Tibial artery (tissue), 4 donors: ENCODE measurements around the gene CLDN18.

Experiments used
- DNase-seq, 2 donors: peaks; one replicate each; pipeline ENCODE4 v3.0.0-alpha.2; 2019
- H3K27ac ChIP-seq, 2 donors: fragments of 200-600 bp; sonication (generic) in 1 of 2; 1 replicate in 1 of 2; 2 replicates in 1 of 2; pipeline ENCODE4 v1.5.1; 2018 to 2019; ENCODE audit warnings: mild to moderate bottlenecking in 1 of 2
- H3K27me3 ChIP-seq, 2 donors: fragments of 200-600 bp; sonication (generic) in 1 of 2; one replicate each; pipeline versions ENCODE4 v1.5.1 to v1.6.0; 2016 to 2019
- H3K36me3 ChIP-seq, 3 donors: fragments of 200-600 bp; sonication (generic) in 2 of 3; one replicate each; pipeline ENCODE4 v1.5.1; 2016 to 2019; ENCODE audit warnings: mild to moderate bottlenecking in 2 of 3
- H3K4me1 ChIP-seq, 4 donors: fragments of 200-600 bp; sonication (generic) in 2 of 4; 1 replicate in 3 of 4; 2 replicates in 1 of 4; pipeline ENCODE4 v1.5.1; 2016 to 2019
- H3K4me3 ChIP-seq, 2 donors: fragments of 200-600 bp; sonication (generic) in 1 of 2; 1 replicate in 1 of 2; 2 replicates in 1 of 2; pipeline ENCODE4 v1.5.1; 2018 to 2019; ENCODE audit warnings: mild to moderate bottlenecking in 2 of 2
- H3K9me3 ChIP-seq, 3 donors: fragments of 200-600 bp; sonication (generic) in 1 of 3; one replicate each; pipeline ENCODE4 v1.5.1; 2016 to 2019
- intact Hi-C: fragments of 100-400 bp; cut with DNase I; formaldehyde crosslinking; loops from one replicate; pipeline ENCODE4 v1.15.0; 2023; ENCODE audit warnings: low total_unique reads
- TF ChIP-seq, protein P1 (sequence below), 2 experiments: fragments of 200-600 bp in 1 of 2; fragments of 450-650 bp in 1 of 2; IDR thresholded peaks; one replicate each; pipeline ENCODE4 v1.5.1; 2017 to 2019; ENCODE audit warnings: antibody characterized with exemption in 2 of 2, mild to moderate bottlenecking in 1 of 2, moderate library complexity in 1 of 2

CLDN18 gene

DNA sequence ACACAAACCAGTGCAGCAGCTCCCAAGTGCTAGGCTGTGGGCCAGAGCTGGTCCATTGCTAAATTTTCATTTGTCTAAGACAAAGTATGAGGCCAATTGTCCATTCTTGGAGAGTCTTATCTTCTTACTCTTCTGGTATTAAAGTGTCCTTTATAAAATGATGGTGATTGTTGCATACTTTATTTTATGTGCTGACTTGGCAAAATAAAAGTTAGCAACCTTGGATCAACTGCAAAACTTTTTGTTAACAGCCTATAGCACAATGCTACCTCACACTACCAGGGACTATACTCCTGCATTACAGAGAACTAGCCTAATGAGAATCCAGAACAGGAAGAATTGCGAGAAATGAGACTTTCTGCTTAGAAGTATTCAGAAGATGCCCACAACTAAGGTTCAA lies 44.1 kb downstream of the CLDN18 start:
- H3K9me3 ChIP-seq, result no peaks in the 10 kb centered on the region
- H3K4me1 ChIP-seq, result peaks cover 0 to 4% (median 0%) of the 10 kb centered on the region in 4 donors
- no peaks in the 10 kb centered on the region for H3K27me3 ChIP-seq
- H3K36me3 ChIP-seq, result peaks cover 0 to 7% (median 6%) of the 10 kb centered on the region in 3 donors
- DNase-seq, result no peak
- H3K27ac ChIP-seq, result no peak overlapping the region
- intact Hi-C loops, result no loop called here
- H3K4me3 ChIP-seq, result no peak overlapping the region
- TF ChIP-seq, protein P1, sequence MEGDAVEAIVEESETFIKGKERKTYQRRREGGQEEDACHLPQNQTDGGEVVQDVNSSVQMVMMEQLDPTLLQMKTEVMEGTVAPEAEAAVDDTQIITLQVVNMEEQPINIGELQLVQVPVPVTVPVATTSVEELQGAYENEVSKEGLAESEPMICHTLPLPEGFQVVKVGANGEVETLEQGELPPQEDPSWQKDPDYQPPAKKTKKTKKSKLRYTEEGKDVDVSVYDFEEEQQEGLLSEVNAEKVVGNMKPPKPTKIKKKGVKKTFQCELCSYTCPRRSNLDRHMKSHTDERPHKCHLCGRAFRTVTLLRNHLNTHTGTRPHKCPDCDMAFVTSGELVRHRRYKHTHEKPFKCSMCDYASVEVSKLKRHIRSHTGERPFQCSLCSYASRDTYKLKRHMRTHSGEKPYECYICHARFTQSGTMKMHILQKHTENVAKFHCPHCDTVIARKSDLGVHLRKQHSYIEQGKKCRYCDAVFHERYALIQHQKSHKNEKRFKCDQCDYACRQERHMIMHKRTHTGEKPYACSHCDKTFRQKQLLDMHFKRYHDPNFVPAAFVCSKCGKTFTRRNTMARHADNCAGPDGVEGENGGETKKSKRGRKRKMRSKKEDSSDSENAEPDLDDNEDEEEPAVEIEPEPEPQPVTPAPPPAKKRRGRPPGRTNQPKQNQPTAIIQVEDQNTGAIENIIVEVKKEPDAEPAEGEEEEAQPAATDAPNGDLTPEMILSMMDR (IDR thresholded peaks at IDR 0.05), result no peak

- Histone ChIP-seq H3K4me3 (no peak overlapping the region), H3K4me1 (peaks cover 0 to 11% (median 0%) of the 10 kb centered on the region in 4 donors), H3K9me3 (no peaks in the 10 kb centered on the region), H3K27ac (no peak overlapping the region), H3K36me3 (peaks cover 0 to 17% (median 10%) of the 10 kb centered on the region in 3 donors), H3K27me3 (no peaks in the 10 kb centered on the region)
- intact Hi-C loops, result no loop called here
- no peak for DNase-seq
- TF ChIP-seq, protein P1 (IDR thresholded peaks at IDR 0.05), result no peak
Measured at GRCh38 chr3:138057384-138057783, 47.4 kb downstream of the CLDN18 start.

- Histone ChIP-seq H3K9me3 (no peaks in the 10 kb centered on the region), H3K27ac (no peak overlapping the region), H3K27me3 (no peaks in the 10 kb centered on the region), H3K4me1 (peaks cover 0 to 11% (median 0%) of the 10 kb centered on the region in 4 donors), H3K4me3 (no peak overlapping the region), H3K36me3 (peaks cover 12 to 36% (median 26%) of the 10 kb centered on the region in 3 donors)
- DNase-seq, result no peak
- intact Hi-C loops, result no loop called here
- TF ChIP-seq, protein P1 (IDR thresholded peaks at IDR 0.05), result no peak
Measured at GRCh38 chr3:138059261-138059660, 49.3 kb downstream of the CLDN18 start.

DNA sequence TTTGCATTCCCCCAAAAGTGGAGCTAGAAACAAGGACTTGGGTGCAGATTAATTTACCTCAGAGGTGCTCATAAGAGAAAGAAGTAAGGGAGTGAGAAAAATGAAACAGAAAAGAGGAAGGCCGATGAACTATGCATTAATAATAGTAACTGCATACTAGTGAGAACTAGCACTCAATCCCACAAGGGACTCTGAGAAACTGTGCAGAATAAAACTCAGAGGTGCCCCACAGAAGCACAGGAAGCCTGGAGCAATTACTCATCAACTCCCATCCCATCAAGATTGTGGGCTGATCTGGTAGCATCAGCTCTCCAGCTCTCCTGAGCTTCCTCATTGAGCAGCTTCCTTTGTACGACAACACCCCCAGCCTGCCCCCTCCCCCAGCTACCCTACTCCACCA lies 50.8 kb downstream of the CLDN18 start:
- no peak for DNase-seq
- TF ChIP-seq, protein P1 (IDR thresholded peaks at IDR 0.05), result no peak
- peaks cover 0 to 11% (median 0%) of the 10 kb centered on the region in 4 donors for H3K4me1 ChIP-seq
- intact Hi-C loops, result no loop called here
- H3K4me3 ChIP-seq, result no peak overlapping the region
- H3K36me3 ChIP-seq, result peaks cover 22 to 51% (median 41%) of the 10 kb centered on the region in 3 donors
- no peaks in the 10 kb centered on the region for H3K9me3 ChIP-seq
- no peak overlapping the region for H3K27ac ChIP-seq
- H3K27me3 ChIP-seq, result no peaks in the 10 kb centered on the region

DNA sequence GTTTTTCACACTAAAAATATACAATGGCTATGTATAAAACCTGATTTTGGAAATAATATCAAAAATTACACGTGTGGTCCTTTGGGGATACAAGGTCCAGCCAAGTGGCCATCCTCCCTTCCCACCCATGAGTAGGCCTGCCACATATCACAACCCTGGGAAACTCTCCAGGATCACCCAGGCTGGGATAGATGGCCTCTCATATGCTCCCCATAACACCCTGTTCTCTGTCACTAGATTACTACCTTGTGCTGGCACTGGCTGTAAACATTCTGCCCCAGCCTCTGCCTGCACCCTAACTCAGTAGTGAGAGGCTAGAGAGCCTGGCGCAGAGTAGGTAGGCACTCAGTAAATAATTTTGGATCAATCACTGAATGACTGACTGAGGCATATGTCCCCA lies 52.1 kb downstream of the CLDN18 start:
- Histone ChIP-seq H3K4me3 (no peak overlapping the region), H3K4me1 (peaks cover 0 to 11% (median 0%) of the 10 kb centered on the region in 4 donors), H3K36me3 (peaks cover 33 to 64% (median 53%) of the 10 kb centered on the region in 3 donors), H3K27ac (no peak overlapping the region), H3K9me3 (no peaks in the 10 kb centered on the region), H3K27me3 (no peaks in the 10 kb centered on the region)
- intact Hi-C loops, result no loop called here
- TF ChIP-seq, protein P1 (IDR thresholded peaks at IDR 0.05), result no peak
- no peak for DNase-seq

DNA sequence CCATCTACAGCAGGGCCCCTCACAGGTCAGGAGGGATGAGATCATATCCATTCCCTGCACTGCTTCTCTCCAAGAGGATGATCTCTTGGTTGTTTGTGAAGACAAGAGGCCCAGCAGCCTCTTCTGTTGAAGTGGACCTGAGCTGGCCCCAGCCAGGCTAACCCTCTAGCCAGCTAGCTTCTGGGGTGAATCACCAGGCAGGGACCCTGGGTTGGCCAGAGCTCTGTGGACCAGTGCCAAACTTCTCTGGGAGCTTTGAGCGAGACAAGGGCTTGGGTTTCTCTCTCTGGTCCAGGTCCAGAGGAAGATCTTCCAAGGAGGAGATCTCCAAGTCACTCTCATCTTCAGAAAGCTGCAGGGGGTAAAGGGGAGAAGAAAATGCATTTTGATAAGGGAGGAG lies 52.7 kb downstream of the CLDN18 start:
- Histone ChIP-seq H3K36me3 (peaks cover 38 to 70% (median 59%) of the 10 kb centered on the region in 3 donors), H3K9me3 (no peaks in the 10 kb centered on the region), H3K4me1 (peaks cover 0 to 11% (median 0%) of the 10 kb centered on the region in 4 donors), H3K4me3 (no peak overlapping the region), H3K27ac (no peak overlapping the region), H3K27me3 (no peaks in the 10 kb centered on the region)
- no peak for DNase-seq
- intact Hi-C loops, result no loop called here
- TF ChIP-seq, protein P1 (IDR thresholded peaks at IDR 0.05), result no peak
